HCT116 (cell line): ENCODE measurements around the gene DEPDC4. TPM values are rescaled to one million over a fixed set of nuclear protein-coding genes. Genes with fewer than 3 reads are reported as not detected.
"Not testable (repeated sequence)": the region's sequence is repeated elsewhere in the genome, so short reads cannot be mapped to it uniquely, and the experiment has no call there.

Experiments
- ATAC-seq: fragments of 200-7000 bp; cut with Tn5 transposase; 2 replicates; pipeline ENCODE4 v1.9.1; 2020; ENCODE audit warnings: mild to moderate bottlenecking, moderate library complexity
- BruUV-seq: library from RNA; stranded (reverse); fragments of 400-500 nt; replicated peaks from 2 replicates; lab custom pipeline; 2021; lab: Mats Ljungman, UMichigan
- CTCF ChIA-PET: fragments of 300-600 bp; sonication (Branson Sonifier 250); formaldehyde crosslinking; loops from one replicate; lab custom pipeline; 2021; ENCODE audit warnings: antibody characterized with exemption; lab: Charles Lee
- POLR2A ChIA-PET: fragments of 300-600, 350-600 bp; sonication (Branson Sonifier 250); formaldehyde crosslinking; loops from one replicate; lab custom pipeline; 2021; ENCODE audit warnings: antibody characterized with exemption; lab: Charles Lee
- RAD21 ChIA-PET, 2 experiments: fragments of 300-600 bp; sonication (Branson Sonifier 250); formaldehyde crosslinking; loops; one replicate each; lab custom pipeline; 2023; ENCODE audit warnings: low total read pairs in 2 of 2; ENCODE audit not compliant: uncharacterized antibody in 2 of 2, unreplicated experiment in 2 of 2, low non-redundant PET in 1 of 2; lab: Charles Lee
- DNase-seq: peaks from one replicate; pipeline ENCODE4 v3.0.0-alpha.2; 2010; ENCODE audit warnings: low read depth, low spot score
- H2AFZ ChIP-seq: fragments of 200-600 bp; shearing (Covaris generic), sonication (generic); 2 replicates; pipeline ENCODE4 v1.6.1; 2017; ENCODE audit warnings: low read depth, mixed run types, mixed read lengths, antibody characterized with exemption, low read length; ENCODE audit not compliant: poor library complexity, severe bottlenecking
- H3K27ac ChIP-seq: 2 replicates; pipeline ENCODE4 v1.5.1; 2012; ENCODE audit warnings: low read depth, low read length
- H3K27me3 ChIP-seq: fragments of 200-600 bp; sonication (generic); 2 replicates; pipeline ENCODE4 v1.6.1; 2016; ENCODE audit warnings: mixed run types, low read length, mixed read lengths; ENCODE audit not compliant: insufficient read depth
- H3K36me3 ChIP-seq, 2 experiments: fragments of 200-500 bp in 1 of 2; fragments of 200-600 bp in 1 of 2; sonication (Bioruptor generic) in 1 of 2; sonication (generic) in 1 of 2; 2 replicates each; pipeline versions ENCODE4 v1.5.1 to v1.6.1; 2014 to 2016; ENCODE audit warnings: low read length in 2 of 2, inconsistent platforms in 1 of 2, mixed read lengths in 1 of 2, mixed run types in 1 of 2; ENCODE audit not compliant: insufficient read depth in 2 of 2, control insufficient read depth in 1 of 2
- H3K4me1 ChIP-seq, 2 experiments: fragments of 200-600 bp in 1 of 2; sonication (generic) in 1 of 2; 2 replicates each; pipeline versions ENCODE4 v1.5.1 to v1.6.1; 2012 to 2017; ENCODE audit warnings: low read length in 2 of 2, inconsistent platforms in 1 of 2, mild to moderate bottlenecking in 1 of 2, mixed read lengths in 1 of 2, mixed run types in 1 of 2, moderate library complexity in 1 of 2; ENCODE audit not compliant: insufficient read depth in 2 of 2, control insufficient read depth in 1 of 2
- H3K4me2 ChIP-seq: fragments of 200-600 bp; sonication (generic); 2 replicates; pipeline ENCODE4 v1.6.1; 2017; ENCODE audit warnings: mixed run types, low read length, mixed read lengths
- H3K4me3 ChIP-seq, 2 experiments: fragments of 200-600 bp in 1 of 2; sonication (generic) in 1 of 2; replicated peaks in 1 of 2; 2 replicates each; pipeline ENCODE4 v1.5.1; 2011 to 2016; ENCODE audit warnings: low read length in 2 of 2, control low read depth in 1 of 2, low read depth in 1 of 2, mild to moderate bottlenecking in 1 of 2, mixed read lengths in 1 of 2, mixed run types in 1 of 2
- H3K79me2 ChIP-seq: fragments of 200-600 bp; sonication (generic); 2 replicates; pipeline ENCODE4 v1.6.1; 2017; ENCODE audit warnings: mild to moderate bottlenecking, mixed run types, low read length, moderate library complexity, mixed read lengths; ENCODE audit not compliant: insufficient read depth
- H3K9ac ChIP-seq: fragments of 200-600 bp; sonication (generic); 2 replicates; pipeline ENCODE4 v1.6.1; 2016; ENCODE audit warnings: low read length, mixed read lengths
- H3K9me2 ChIP-seq: fragments of 200-600 bp; sonication (generic), shearing (Covaris generic); 2 replicates; pipeline ENCODE4 v1.6.1; 2017; ENCODE audit warnings: mixed run types, mild to moderate bottlenecking, moderate library complexity; ENCODE audit not compliant: insufficient read depth
- H3K9me3 ChIP-seq, 2 experiments: fragments of 200-500 bp in 1 of 2; fragments of 200-600 bp in 1 of 2; sonication (Bioruptor generic) in 1 of 2; sonication (generic) in 1 of 2; 2 replicates each; pipeline ENCODE4 v1.6.1; 2014 to 2017; ENCODE audit warnings: low read length in 2 of 2, mixed read lengths in 2 of 2, inconsistent platforms in 1 of 2, low read depth in 1 of 2, mild to moderate bottlenecking in 1 of 2, mixed run types in 1 of 2, moderate library complexity in 1 of 2; ENCODE audit not compliant: control insufficient read depth in 1 of 2, insufficient read depth in 1 of 2
- H4K20me1 ChIP-seq: fragments of 200-600 bp; sonication (generic), shearing (Covaris generic); 2 replicates; pipeline ENCODE4 v1.6.1; 2017; ENCODE audit warnings: mixed run types, mild to moderate bottlenecking, moderate library complexity; ENCODE audit not compliant: insufficient read depth
- CBX3 ChIP-seq: IDR thresholded peaks from 2 replicates; pipeline ENCODE4 v1.6.1; 2012; ENCODE audit warnings: low read depth
- CTCF ChIP-seq, 3 experiments: fragments of 200-600 bp in 1 of 3; sonication (generic) in 1 of 3; IDR thresholded peaks in 2 of 3; conservative IDR thresholded peaks in 1 of 3; 2 replicates each; pipeline ENCODE4 v1.5.1; 2012 to 2017; ENCODE audit warnings: low read depth in 2 of 3, low read length in 2 of 3, antibody characterized with exemption in 1 of 3, borderline replicate concordance in 1 of 3, control low read depth in 1 of 3, mild to moderate bottlenecking in 1 of 3, mixed read lengths in 1 of 3, mixed run types in 1 of 3, moderate library complexity in 1 of 3; ENCODE audit not compliant: insufficient read depth in 1 of 3
- POLR2AphosphoS5 ChIP-seq: IDR thresholded peaks from 2 replicates; pipeline ENCODE4 v1.6.1; 2011; ENCODE audit warnings: mild to moderate bottlenecking, low read depth, low read length, moderate library complexity
- SIN3A ChIP-seq: IDR thresholded peaks from 2 replicates; pipeline ENCODE4 v1.6.1; 2012; ENCODE audit warnings: low read depth
- intact Hi-C: fragments of 100-400 bp; cut with micrococcal nuclease; formaldehyde crosslinking; loops from 2 replicates; pipeline ENCODE4 v1.10.0; 2022
- total RNA-seq: library from RNA; stranded (reverse); gene quantifications from one replicate; pipeline ENCODE4 v1.2.1, GENCODE V29; 2021; ENCODE audit not compliant: unreplicated experiment

DEPDC4 gene
- total RNA-seq, 1 experiment from 2014 or later = 3.4 TPM

- TF ChIP-seq CTCF (IDR thresholded peaks at IDR 0.05 in 2 of 3, conservative IDR thresholded peaks at IDR 0.05 in 1 of 3; ENCODE audit: borderline replicate concordance in 1 of 3, insufficient read depth in 1 of 3, low read depth in 2 of 3, low read length in 2 of 3) (no peak), SIN3A (no peak), CBX3 (no peak), POLR2AphosphoS5 (no peak)
These were observed 44.4 kb upstream of the DEPDC4 start (continued) for GRCh38 chr12:100311317-100311716.

- BruUV-seq, H3K27me3 ChIP-seq, H3K9me3 ChIP-seq, H3K4me2 ChIP-seq, H3K9ac ChIP-seq, RAD21 ChIA-PET, intact Hi-C loops, DNase-seq, H4K20me1 ChIP-seq, POLR2A ChIA-PET, H2AFZ ChIP-seq, ATAC-seq, H3K36me3 ChIP-seq, H3K4me3 ChIP-seq, H3K79me2 ChIP-seq, H3K9me2 ChIP-seq, CTCF ChIA-PET, H3K27ac ChIP-seq, H3K4me1 ChIP-seq: not testable (repeated sequence)
These were observed 41.3 kb upstream of the DEPDC4 start for GRCh38 chr12:100308138-100308537.

- H2AFZ ChIP-seq, BruUV-seq, H3K4me1 ChIP-seq, H4K20me1 ChIP-seq, H3K9ac ChIP-seq, H3K9me3 ChIP-seq, H3K36me3 ChIP-seq, DNase-seq, H3K4me2 ChIP-seq, H3K4me3 ChIP-seq, ATAC-seq, H3K9me2 ChIP-seq, H3K27me3 ChIP-seq, H3K27ac ChIP-seq, H3K79me2 ChIP-seq, RAD21 ChIA-PET, CTCF ChIA-PET, intact Hi-C loops, POLR2A ChIA-PET: not testable (repeated sequence)
These were observed 37.5 kb upstream of the DEPDC4 start for GRCh38 chr12:100304334-100304733.
